ENCODE results near the gene NTRK2.

GRCh38 chr9:84891924-84892323 is 222.4 kb downstream of the NTRK2 start:
- TF ChIP-seq, protein P1, sequence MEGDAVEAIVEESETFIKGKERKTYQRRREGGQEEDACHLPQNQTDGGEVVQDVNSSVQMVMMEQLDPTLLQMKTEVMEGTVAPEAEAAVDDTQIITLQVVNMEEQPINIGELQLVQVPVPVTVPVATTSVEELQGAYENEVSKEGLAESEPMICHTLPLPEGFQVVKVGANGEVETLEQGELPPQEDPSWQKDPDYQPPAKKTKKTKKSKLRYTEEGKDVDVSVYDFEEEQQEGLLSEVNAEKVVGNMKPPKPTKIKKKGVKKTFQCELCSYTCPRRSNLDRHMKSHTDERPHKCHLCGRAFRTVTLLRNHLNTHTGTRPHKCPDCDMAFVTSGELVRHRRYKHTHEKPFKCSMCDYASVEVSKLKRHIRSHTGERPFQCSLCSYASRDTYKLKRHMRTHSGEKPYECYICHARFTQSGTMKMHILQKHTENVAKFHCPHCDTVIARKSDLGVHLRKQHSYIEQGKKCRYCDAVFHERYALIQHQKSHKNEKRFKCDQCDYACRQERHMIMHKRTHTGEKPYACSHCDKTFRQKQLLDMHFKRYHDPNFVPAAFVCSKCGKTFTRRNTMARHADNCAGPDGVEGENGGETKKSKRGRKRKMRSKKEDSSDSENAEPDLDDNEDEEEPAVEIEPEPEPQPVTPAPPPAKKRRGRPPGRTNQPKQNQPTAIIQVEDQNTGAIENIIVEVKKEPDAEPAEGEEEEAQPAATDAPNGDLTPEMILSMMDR (conservative IDR thresholded peaks at IDR 0.05 in 1 of 2, IDR thresholded peaks at IDR 0.05 in 1 of 2; ENCODE audit: extremely low read depth in 1 of 2, insufficient read depth in 1 of 2, low read depth in 1 of 2, low read length in 2 of 2) = no peak
- TF ChIP-seq EZH2 (IDR thresholded peaks at IDR 0.05; ENCODE audit: borderline replicate concordance, low read length) = no peak

All from mammary epithelial cell (primary cell).